Smooth muscle cell (in vitro differentiated cells): ENCODE data around the gene SLIT1. TPM values are rescaled to one million over a fixed set of nuclear protein-coding genes. Genes with fewer than 3 reads are reported as not detected.

ENCODE experiments used
- DNase-seq: peaks from one replicate; lab custom pipeline; 2025; ENCODE audit not compliant: unreplicated experiment; lab: John Stamatoyannopoulos, UW
- H2AFZ ChIP-seq: fragments of 200-600 bp; sonication (generic); 2 replicates; pipeline ENCODE4 v1.6.0; 2016; ENCODE audit warnings: antibody characterized with exemption, low read depth, mild to moderate bottlenecking
- H3F3A ChIP-seq: fragments of 200-600 bp; sonication (generic); 2 replicates; pipeline ENCODE4 v1.6.0; 2017; ENCODE audit warnings: antibody characterized with exemption, low read depth
- H3K27ac ChIP-seq: fragments of 200-600 bp; sonication (generic); 2 replicates; pipeline ENCODE4 v1.5.1; 2016; ENCODE audit warnings: low read depth, mild to moderate bottlenecking
- H3K27me3 ChIP-seq: fragments of 200-600 bp; sonication (generic); 2 replicates; pipeline ENCODE4 v1.6.1; 2016; ENCODE audit warnings: low read depth, mild to moderate bottlenecking
- H3K36me3 ChIP-seq: fragments of 200-600 bp; sonication (generic); 2 replicates; pipeline ENCODE4 v1.5.1; 2016; ENCODE audit warnings: low read depth
- H3K4me1 ChIP-seq: fragments of 200-600 bp; sonication (generic); 2 replicates; pipeline ENCODE4 v1.5.1; 2016; ENCODE audit warnings: low read depth
- H3K4me2 ChIP-seq: fragments of 200-600 bp; sonication (generic); 2 replicates; pipeline ENCODE4 v1.6.0; 2016; ENCODE audit warnings: mild to moderate bottlenecking
- H3K4me3 ChIP-seq: fragments of 200-600 bp; sonication (generic); 2 replicates; pipeline ENCODE4 v1.5.1; 2016; ENCODE audit warnings: mild to moderate bottlenecking
- H3K79me2 ChIP-seq: fragments of 200-600 bp; sonication (generic); 2 replicates; pipeline ENCODE4 v1.6.0; 2016; ENCODE audit warnings: low read depth, mild to moderate bottlenecking
- H3K9ac ChIP-seq: fragments of 200-600 bp; sonication (generic); 2 replicates; pipeline ENCODE4 v1.6.0; 2016; ENCODE audit warnings: low read depth
- H3K9me3 ChIP-seq: fragments of 200-600 bp; sonication (generic); replicated peaks from 2 replicates; pipeline ENCODE4 v1.5.1; 2016; ENCODE audit warnings: low read depth
- H4K20me1 ChIP-seq: fragments of 200-600 bp; sonication (generic); 2 replicates; pipeline ENCODE4 v1.6.0; 2016; ENCODE audit warnings: low read depth
- CTCF ChIP-seq: fragments of 200-600 bp; sonication (generic); IDR thresholded peaks from 2 replicates; pipeline ENCODE4 v1.5.1; 2017; ENCODE audit warnings: borderline replicate concordance, mild to moderate bottlenecking, antibody characterized with exemption; ENCODE audit not compliant: insufficient read depth, poor library complexity, severe bottlenecking
- WGBS: methylation state at CpG from one replicate; pipeline ENCODE4 v1.1.7; 2016; ENCODE audit warnings: low lambda C conversion rate; 5-methylcytosine and 5-hydroxymethylcytosine counted together
- polyA plus RNA-seq: library from polyadenylated mRNA; unstranded; fragments of >200 nt; fragmentation: Nextera tagmentation; extraction: Ambion mirVana; gene quantifications from 2 replicates; pipeline ENCODE4 v1.2.1, GENCODE V29; 2016
- total RNA-seq: library from RNA; depleted of rRNA; stranded (reverse); fragments of >200 nt; gene quantifications from 2 replicates; pipeline ENCODE4 v1.2.3, GENCODE V29; 2014

SLIT1 gene
- total and polyA plus RNA-seq, 2 experiments from 2014 or later, result 0.15 TPM; not detected in 1

GRCh38 chr10:97000487-97001182 is 185.1 kb downstream of the SLIT1 start:
- Histone ChIP-seq H3K4me1 (no peaks in the 10 kb centered on the region), H3K27me3 (no peaks in the 10 kb centered on the region), H3K27ac (no peak overlapping the region), H3K9me3 (no peaks in the 10 kb centered on the region), H4K20me1 (no peaks in the 10 kb centered on the region), H3F3A (no peaks in the 10 kb centered on the region), H3K36me3 (no peaks in the 10 kb centered on the region), H3K4me3 (no peak overlapping the region), H2AFZ (no peak overlapping the region), H3K9ac (no peak overlapping the region), H3K79me2 (no peaks in the 10 kb centered on the region), H3K4me2 (no peak overlapping the region)
- TF ChIP-seq CTCF, result no peak
- no peak for DNase-seq
- WGBS, result 86% methylated on average over 25 of the region's 25 CpGs

- DNase-seq, result no peak
- TF ChIP-seq CTCF, result no peak
- Histone ChIP-seq H3F3A (no peaks in the 10 kb centered on the region), H3K79me2 (no peaks in the 10 kb centered on the region), H3K4me2 (no peak overlapping the region), H3K4me3 (no peak overlapping the region), H3K27me3 (no peaks in the 10 kb centered on the region), H3K9ac (no peak overlapping the region), H2AFZ (no peak overlapping the region), H4K20me1 (no peaks in the 10 kb centered on the region), H3K9me3 (no peaks in the 10 kb centered on the region), H3K27ac (no peak overlapping the region), H3K4me1 (no peaks in the 10 kb centered on the region), H3K36me3 (no peaks in the 10 kb centered on the region)
- 90% methylated on average over 4 of the region's 4 CpGs for WGBS
Observed at GRCh38 chr10:96999987-97000386, 185.8 kb downstream of the SLIT1 start.

GRCh38 chr10:96999337-96999736 is 186.4 kb downstream of the SLIT1 start:
- H3K27me3 ChIP-seq, result no peaks in the 10 kb centered on the region
- H3F3A ChIP-seq, result no peaks in the 10 kb centered on the region
- H3K27ac ChIP-seq, result no peak overlapping the region
- no peaks in the 10 kb centered on the region for H3K79me2 ChIP-seq
- TF ChIP-seq CTCF, result no peak
- no peak overlapping the region for H3K9ac ChIP-seq
- H3K36me3 ChIP-seq, result no peaks in the 10 kb centered on the region
- H3K4me2 ChIP-seq, result no peak overlapping the region
- no peaks in the 10 kb centered on the region for H3K4me1 ChIP-seq
- no peaks in the 10 kb centered on the region for H3K9me3 ChIP-seq
- no peaks in the 10 kb centered on the region for H4K20me1 ChIP-seq
- 89% methylated on average over 4 of the region's 4 CpGs for WGBS
- no peak for DNase-seq
- no peak overlapping the region for H3K4me3 ChIP-seq
- H2AFZ ChIP-seq, result no peak overlapping the region

- WGBS, result 86% methylated on average over 14 of the region's 14 CpGs
- H3K27ac ChIP-seq, result no peak overlapping the region
- no peak overlapping the region for H3K9ac ChIP-seq
- TF ChIP-seq CTCF, result no peak
- no peaks in the 10 kb centered on the region for H3K4me1 ChIP-seq
- no peaks in the 10 kb centered on the region for H3K27me3 ChIP-seq
- no peaks in the 10 kb centered on the region for H3K36me3 ChIP-seq
- no peaks in the 10 kb centered on the region for H3K9me3 ChIP-seq
- H3F3A ChIP-seq, result no peaks in the 10 kb centered on the region
- no peak for DNase-seq
- no peak overlapping the region for H3K4me3 ChIP-seq
- no peaks in the 10 kb centered on the region for H4K20me1 ChIP-seq
- no peak overlapping the region for H2AFZ ChIP-seq
- no peak overlapping the region for H3K4me2 ChIP-seq
- H3K79me2 ChIP-seq, result no peaks in the 10 kb centered on the region
Observed at GRCh38 chr10:96998329-96998888, 187.3 kb downstream of the SLIT1 start.
